Psoas muscle (tissue), 8 donors: ENCODE results near the gene DCUN1D2. TPM values are rescaled to one million over a fixed set of nuclear protein-coding genes. Genes with fewer than 3 reads are reported as not detected.

Experiments used
- ATAC-seq, 4 donors: fragments of 200-7000 bp; cut with Tn5 transposase; one replicate each; pipeline ENCODE4 v1.9.1; 2020; ENCODE audit warnings: moderate library complexity in 3 of 4, mild to moderate bottlenecking in 2 of 4
- DNase-seq, 2 donors: peaks; one replicate each; pipeline ENCODE4 v3.0.0-alpha.2; 2020
- H3K27ac ChIP-seq: fragments of 200-600 bp; one replicate; pipeline ENCODE4 v1.8.0; 2022
- H3K27me3 ChIP-seq, 3 donors: fragments of 200-600 bp in 1 of 3; one replicate each; pipeline versions ENCODE4 v1.6.1 to v1.8.0; 2013 to 2022; ENCODE audit warnings: low read length in 2 of 3, mild to moderate bottlenecking in 2 of 3, moderate library complexity in 1 of 3; ENCODE audit not compliant: insufficient read depth in 3 of 3
- H3K36me3 ChIP-seq, 2 donors: fragments of 200-600 bp in 1 of 2; one replicate each; pipeline versions ENCODE4 v1.6.1 to v1.8.0; 2013 to 2022; ENCODE audit warnings: low read depth in 1 of 2, mild to moderate bottlenecking in 1 of 2, moderate library complexity in 1 of 2; ENCODE audit not compliant: insufficient read depth in 1 of 2
- H3K4me1 ChIP-seq: fragments of 200-600 bp; one replicate; pipeline ENCODE4 v1.8.0; 2022
- H3K4me3 ChIP-seq: fragments of 200-600 bp; one replicate; pipeline ENCODE4 v1.8.0; 2022; ENCODE audit warnings: mild to moderate bottlenecking
- H3K9me3 ChIP-seq: fragments of 200-600 bp; one replicate; pipeline ENCODE4 v1.8.0; 2022
- CTCF ChIP-seq: fragments of 200-600 bp; IDR thresholded peaks from one replicate; pipeline ENCODE4 v1.8.0; 2022; ENCODE audit warnings: antibody characterized with exemption
- WGBS, 3 donors: extraction: QIAGEN DNeasy Blood & Tissue Kit; methylation state at CpG; one replicate each; pipeline versions ENCODE4 v1.1.6 to v1.1.7; 2013; 5-methylcytosine and 5-hydroxymethylcytosine counted together
- intact Hi-C, 2 donors: fragments of 100-400 bp; cut with DNase I; formaldehyde crosslinking; loops; one replicate each; pipeline versions ENCODE4 v1.11.0 to v1.14.2; 2022
- polyA plus RNA-seq, 3 donors: library from polyadenylated mRNA; stranded (reverse); fragments of 200-250 nt; gene quantifications; one replicate each; pipeline ENCODE4 v1.2.3, GENCODE V29; 2013
- total RNA-seq, 4 donors: library from RNA; stranded (reverse); fragmentation: NEBNext Ultra II Directional in 2 of 4; extraction: Animal tissue kit (Norgen Biotek cat#: 25700) in 2 of 4; gene quantifications; one replicate each; pipeline versions ENCODE4 v1.2.1 to v1.2.4, GENCODE V29; 2021 to 2023
- donor health status: healthy with polysubstance abuse.
- donor health status: DM: no; HTN: no; CAD: no; lungs with moderate emphysema.
- donor health status: Bipolar disorder and iron deficiency.
- donor health status: healthy.
- donor health status: DM: yes; HTN: yes; CAD: no.
- donor health status: DM: no; HTN: no; CAD: no.
- donor health status: DM: no; HTN: no; CAD: no.
- donor health status: DM: yes; HTN: yes; CAD: no.

The DCUN1D2 gene
- total and polyA plus RNA-seq, 7 donors: 32.4 to 151 (median 71.2) TPM

GRCh38 chr13:113415032-113415431 lies 75.5 kb downstream of the DCUN1D2 start:
- H3K27me3 ChIP-seq: no peaks in the 10 kb centered on the region
- ATAC-seq (no peak), DNase-seq (no peak)
- H3K36me3 ChIP-seq: peaks cover 0 to 8% of the 10 kb centered on the region in 2 donors
- peak overlapping the region; percentile 93 for H3K27ac ChIP-seq
- H3K4me3 ChIP-seq: no peak overlapping the region
- TF ChIP-seq CTCF: no peak
- 92 to 95% (median 93%) methylated on average over 15 of the region's 15 CpGs for WGBS, 3 donors
- peaks cover 30% of the 10 kb centered on the region for H3K4me1 ChIP-seq
- intact Hi-C loops: loop anchor here in 1 of 2 donors (5.0 kb wide), 1 partner anchor 37 kb away; the partner anchor contains the start of gene ADPRHL1
- H3K9me3 ChIP-seq: no peaks in the 10 kb centered on the region

DNA sequence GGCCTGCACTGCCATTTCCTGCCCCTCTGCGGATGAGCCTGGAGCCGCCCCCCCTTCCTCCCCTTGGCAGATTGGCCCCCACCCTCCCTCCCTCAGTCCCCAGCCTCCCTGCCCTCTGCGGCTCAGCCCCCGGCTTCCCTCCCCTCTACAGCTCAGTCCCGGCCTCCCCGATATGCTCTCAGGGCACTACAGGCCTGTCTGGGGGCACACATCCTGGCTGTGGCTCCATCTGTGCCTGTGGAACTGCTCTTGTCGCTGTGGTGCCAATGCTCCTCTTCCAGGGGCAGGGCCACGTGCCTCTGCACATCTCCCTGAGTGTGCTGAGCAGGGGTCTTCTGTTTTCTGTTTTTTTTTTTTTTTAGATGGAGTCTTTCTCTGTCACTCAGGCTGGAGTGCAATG lies 76.2 kb downstream of the DCUN1D2 start:
- peaks cover 32% of the 10 kb centered on the region for H3K4me1 ChIP-seq
- peak overlapping the region; percentile 93 for H3K27ac ChIP-seq

DNA sequence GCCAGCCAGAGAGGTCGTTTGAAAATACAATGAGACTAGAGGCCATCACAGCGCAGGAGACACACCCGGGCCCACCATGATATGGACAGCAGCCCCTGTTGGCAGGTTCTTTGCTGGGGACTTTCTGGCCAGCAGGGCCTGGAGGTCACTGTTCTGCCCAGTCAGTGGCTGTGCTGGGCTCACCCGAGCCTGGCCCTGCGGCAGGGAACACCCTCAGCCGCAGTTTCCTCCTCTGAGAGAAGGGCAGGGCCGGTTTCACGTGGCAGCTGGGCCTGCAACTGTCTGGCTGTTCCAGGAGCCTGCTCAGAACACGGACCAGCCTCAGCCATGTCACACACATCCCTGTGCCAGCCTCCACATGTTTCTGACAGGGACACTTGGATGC lies 76.6 kb downstream of the DCUN1D2 start:
- no peaks in the 10 kb centered on the region for H3K9me3 ChIP-seq
- peak overlapping the region; percentile 54 for H3K4me3 ChIP-seq
- peak; percentile 72 to 91 for DNase-seq
- H3K27me3 ChIP-seq: no peaks in the 10 kb centered on the region
- intact Hi-C loops: loop anchor here in 1 of 2 donors (5.0 kb wide), 1 partner anchor 38 kb away; the partner anchor contains the start of gene ADPRHL1
- no peaks in the 10 kb centered on the region for H3K36me3 ChIP-seq
- H3K27ac ChIP-seq: peak overlapping the region; percentile 93
- H3K4me1 ChIP-seq: peaks cover 37% of the 10 kb centered on the region
- no peak for TF ChIP-seq CTCF
- peak; percentile 42 to 58 (median 50) for ATAC-seq
- 15 to 27% (median 21%) methylated on average over 9 of the region's 9 CpGs for WGBS, 3 donors

More for the DNA sequence above, 76.2 kb downstream of the DCUN1D2 start:
- no peak for TF ChIP-seq CTCF
- no peak for ATAC-seq
- Histone ChIP-seq H3K9me3 (no peaks in the 10 kb centered on the region), H3K36me3 (peaks cover 0 to 1% of the 10 kb centered on the region in 2 donors), H3K4me3 (no peak overlapping the region), H3K27me3 (no peaks in the 10 kb centered on the region)
- no peak for DNase-seq
- WGBS, 3 donors: 37 to 52% (median 50%) methylated on average over 7 to 8 of the region's 8 CpGs
- intact Hi-C loops: loop anchor here in 1 of 2 donors (5.0 kb wide), 1 partner anchor 38 kb away; the partner anchor contains the start of gene ADPRHL1

- Histone ChIP-seq H3K9me3 (no peaks in the 10 kb centered on the region), H3K27ac (peak overlapping the region; percentile 93), H3K36me3 (no peaks in the 10 kb centered on the region), H3K4me1 (peaks cover 41% of the 10 kb centered on the region), H3K4me3 (peak overlapping the region; percentile 54), H3K27me3 (no peaks in the 10 kb centered on the region)
- WGBS, 3 donors: 69 to 78% (median 71%) methylated on average over 32 of the region's 32 CpGs
- intact Hi-C loops: loop anchor here in 1 of 2 donors (5.0 kb wide), 1 partner anchor 39 kb away; the partner anchor contains the start of gene ADPRHL1
- peak; percentile 74 to 87 for DNase-seq
- peak; percentile 33 to 45 (median 38) for ATAC-seq
- no peak for TF ChIP-seq CTCF
Measured at GRCh38 chr13:113413178-113413897, 77.2 kb downstream of the DCUN1D2 start.
